Osteocyte (in vitro differentiated cells): ENCODE data around the gene EARS2. TPM values are rescaled to one million over a fixed set of nuclear protein-coding genes. Genes with fewer than 3 reads are reported as not detected.

Experiments used
- DNase-seq: peaks from one replicate; pipeline ENCODE4 v3.0.0; 2021; ENCODE audit warnings: mixed read lengths; ENCODE audit not compliant: unreplicated experiment; ENCODE audit errors: extremely low spot score
- H3K27ac Mint-ChIP-seq: one replicate; pipeline ENCODE4 v1.8.0; 2021; ENCODE audit warnings: mild to moderate bottlenecking, mixed read lengths; ENCODE audit not compliant: unreplicated experiment
- H3K27me3 Mint-ChIP-seq: one replicate; pipeline ENCODE4 v1.8.0; 2021; ENCODE audit warnings: mixed read lengths; ENCODE audit not compliant: unreplicated experiment
- H3K36me3 Mint-ChIP-seq: one replicate; pipeline ENCODE4 v1.8.0; 2021; ENCODE audit warnings: mixed read lengths; ENCODE audit not compliant: unreplicated experiment
- H3K4me1 Mint-ChIP-seq: one replicate; pipeline ENCODE4 v1.8.0; 2021; ENCODE audit warnings: mixed read lengths; ENCODE audit not compliant: unreplicated experiment
- H3K4me3 Mint-ChIP-seq: one replicate; pipeline ENCODE4 v1.8.0; 2021; ENCODE audit warnings: mild to moderate bottlenecking, moderate library complexity, mixed read lengths; ENCODE audit not compliant: unreplicated experiment
- H3K9me3 Mint-ChIP-seq: one replicate; pipeline ENCODE4 v1.8.0; 2021; ENCODE audit warnings: mixed read lengths; ENCODE audit not compliant: unreplicated experiment
- CTCF ChIP-seq: fragments of 200-600 bp; sonication (generic); IDR thresholded peaks from 2 replicates; pipeline ENCODE4 v1.5.0; 2021; ENCODE audit warnings: antibody characterized with exemption, mild to moderate bottlenecking, moderate library complexity
- total RNA-seq: library from RNA; stranded (reverse); gene quantifications from 2 replicates; pipeline ENCODE4 v1.2.1, GENCODE V29; 2021

The EARS2 gene
- total RNA-seq, 1 donor from 2014 or later, result 18.7 TPM

- no peak for DNase-seq
- no peak for TF ChIP-seq CTCF
- H3K4me1 Mint-ChIP-seq, result no peaks in the 10 kb centered on the region
- no peaks in the 10 kb centered on the region for H3K9me3 Mint-ChIP-seq
- no peaks in the 10 kb centered on the region for H3K27me3 Mint-ChIP-seq
- H3K36me3 Mint-ChIP-seq, result peaks cover 28% of the 10 kb centered on the region
- H3K4me3 Mint-ChIP-seq, result no peak overlapping the region
- no peak overlapping the region for H3K27ac Mint-ChIP-seq
Measured at GRCh38 chr16:23575834-23576233, 18.7 kb upstream of the EARS2 start.

GRCh38 chr16:23573817-23574216 is 16.7 kb upstream of the EARS2 start:
- peaks cover 33% of the 10 kb centered on the region for H3K36me3 Mint-ChIP-seq
- H3K27me3 Mint-ChIP-seq, result no peaks in the 10 kb centered on the region
- H3K4me1 Mint-ChIP-seq, result no peaks in the 10 kb centered on the region
- no peak for DNase-seq
- no peaks in the 10 kb centered on the region for H3K9me3 Mint-ChIP-seq
- no peak overlapping the region for H3K27ac Mint-ChIP-seq
- H3K4me3 Mint-ChIP-seq, result no peak overlapping the region
- no peak for TF ChIP-seq CTCF

GRCh38 chr16:23572394-23572793 is 15.2 kb upstream of the EARS2 start:
- H3K4me1 Mint-ChIP-seq, result no peaks in the 10 kb centered on the region
- no peak for DNase-seq
- H3K4me3 Mint-ChIP-seq, result no peak overlapping the region
- TF ChIP-seq CTCF, result no peak
- H3K27ac Mint-ChIP-seq, result no peak overlapping the region
- H3K9me3 Mint-ChIP-seq, result no peaks in the 10 kb centered on the region
- H3K27me3 Mint-ChIP-seq, result no peaks in the 10 kb centered on the region
- H3K36me3 Mint-ChIP-seq, result peaks cover 38% of the 10 kb centered on the region

GRCh38 chr16:23571895-23572294 is 14.7 kb upstream of the EARS2 start:
- Mint-ChIP-seq H3K36me3 (peaks cover 43% of the 10 kb centered on the region), H3K27me3 (no peaks in the 10 kb centered on the region), H3K4me1 (no peaks in the 10 kb centered on the region), H3K9me3 (no peaks in the 10 kb centered on the region), H3K4me3 (no peak overlapping the region), H3K27ac (no peak overlapping the region)
- DNase-seq, result no peak
- TF ChIP-seq CTCF, result no peak

GRCh38 chr16:23570992-23571632 is 14.0 kb upstream of the EARS2 start:
- H3K27me3 Mint-ChIP-seq, result no peaks in the 10 kb centered on the region
- no peaks in the 10 kb centered on the region for H3K9me3 Mint-ChIP-seq
- H3K27ac Mint-ChIP-seq, result no peak overlapping the region
- H3K4me1 Mint-ChIP-seq, result no peaks in the 10 kb centered on the region
- DNase-seq, result no peak
- peaks cover 49% of the 10 kb centered on the region for H3K36me3 Mint-ChIP-seq
- no peak for TF ChIP-seq CTCF
- no peak overlapping the region for H3K4me3 Mint-ChIP-seq
